Measurements from ENCODE around the gene GPS1. TPM values are rescaled to one million over a fixed set of nuclear protein-coding genes. Genes with fewer than 3 reads are reported as not detected.

GPS1 gene
- 67.1 and 86.6 TPM in 2 replicates for total RNA-seq

DNA sequence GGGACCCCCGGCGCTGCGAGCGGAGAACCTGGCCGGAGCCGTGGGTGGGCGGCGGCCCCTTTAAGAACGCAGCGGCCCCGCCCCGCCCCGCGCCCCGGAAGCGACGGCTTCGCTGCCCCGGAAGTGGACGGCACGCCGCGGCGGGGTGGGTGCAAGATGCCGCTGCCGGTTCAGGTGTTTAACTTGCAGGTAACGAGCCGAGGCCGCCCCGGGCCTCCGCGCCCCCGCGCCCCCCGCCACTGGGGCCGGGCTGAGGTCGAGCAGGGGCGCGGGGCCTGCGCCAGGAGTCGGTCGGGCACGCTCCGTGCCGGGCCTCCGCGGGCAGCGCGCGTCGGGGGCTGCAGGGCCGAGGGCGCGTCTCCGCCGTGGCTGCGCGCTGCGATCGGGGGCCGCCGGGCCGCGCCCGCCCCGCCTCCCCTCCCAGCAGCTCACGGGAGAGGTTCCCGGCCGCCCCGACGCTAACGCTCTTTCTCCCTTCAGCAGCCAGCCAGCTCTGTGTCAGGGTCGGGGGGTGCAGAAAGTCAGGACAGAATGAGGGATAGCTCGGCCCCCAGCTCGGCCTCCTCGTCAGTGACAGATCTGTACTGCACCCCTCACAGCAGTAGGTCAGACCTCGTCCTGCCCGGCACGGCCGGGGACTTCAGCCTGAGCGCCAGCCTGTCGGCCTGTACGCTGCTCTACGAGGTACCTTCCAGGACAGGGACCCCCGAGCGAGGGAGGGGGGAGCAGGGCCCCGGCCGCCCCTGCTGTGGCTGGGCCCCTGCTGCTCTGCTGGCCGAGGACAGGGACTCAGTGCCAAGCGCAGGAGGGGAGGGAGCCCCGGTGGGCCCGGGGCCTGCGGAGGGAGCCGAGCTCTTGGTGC is at the start of gene GPS1, which contains the start of gene RFNG:
GPS1 (plus strand) TSS at position 123 of the 862 bp plus-strand sequence; CDS start at position 157, 34 bp downstream.
RFNG (minus strand) TSS at position 36 of the 862 bp plus-strand sequence. CDS start 45 bp downstream, outside the sequence.
- DNase-seq (ENCODE audit: low read depth in 2 of 2), result peak in 1 of 2 donors; percentile 58

GRCh38 chr17:82003411-82004381 is 48.0 kb upstream of the GPS1 start:
- peak; percentile 30 to 89 for DNase-seq (ENCODE audit: low read depth in 2 of 2)

DNA sequence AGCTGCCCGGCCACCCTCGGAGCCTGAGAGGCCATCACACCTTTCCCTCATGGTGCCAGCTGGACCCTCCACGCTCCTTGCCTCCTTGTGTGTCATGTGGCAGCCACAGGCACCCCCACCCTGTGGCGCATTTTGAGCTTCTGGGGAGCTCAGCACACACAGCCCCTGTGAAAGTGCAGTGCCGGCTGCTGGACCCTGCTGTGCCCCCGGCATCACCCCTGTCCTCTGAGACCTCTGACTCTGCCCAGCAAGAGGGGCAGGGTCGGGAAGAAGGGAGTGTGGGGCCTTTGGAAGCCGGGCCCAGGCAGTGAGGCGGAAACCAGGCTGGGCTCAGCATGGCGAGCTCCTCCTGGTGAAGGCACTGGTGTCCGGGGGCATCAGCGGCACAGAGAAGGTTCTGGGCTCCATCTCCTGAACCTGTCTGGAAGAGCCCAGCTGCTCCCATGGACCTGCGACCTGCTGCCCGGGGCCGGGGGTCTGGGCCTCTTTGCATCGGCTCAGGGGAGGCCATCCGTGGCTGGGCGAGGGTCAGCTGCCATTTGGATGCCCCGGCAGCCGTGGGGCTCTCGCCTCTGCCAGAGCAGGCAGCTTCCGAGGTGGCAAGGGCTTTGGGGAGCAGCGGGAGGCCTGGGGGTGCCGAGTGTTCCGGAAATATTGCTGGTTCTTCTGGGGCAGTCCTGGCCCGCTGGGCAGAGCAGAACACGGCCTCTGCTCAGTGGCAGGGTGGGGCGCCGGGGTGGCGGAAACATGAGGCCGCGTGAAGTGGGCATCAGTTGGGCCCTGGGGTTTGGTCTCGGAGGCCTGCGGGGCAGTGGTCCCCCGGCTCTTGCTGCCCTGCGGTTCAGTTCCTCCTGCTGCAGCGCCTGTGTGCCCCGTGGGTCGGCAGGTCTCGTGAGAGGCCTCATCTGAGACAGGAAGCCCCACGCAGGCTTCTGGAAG is 46.9 kb upstream of the GPS1 start:
- no peak for DNase-seq (ENCODE audit: low read depth in 2 of 2)

- DNase-seq (ENCODE audit: low read depth in 2 of 2), result no peak
These were observed 45.9 kb upstream of the GPS1 start for GRCh38 chr17:82005701-82006348.

DNA sequence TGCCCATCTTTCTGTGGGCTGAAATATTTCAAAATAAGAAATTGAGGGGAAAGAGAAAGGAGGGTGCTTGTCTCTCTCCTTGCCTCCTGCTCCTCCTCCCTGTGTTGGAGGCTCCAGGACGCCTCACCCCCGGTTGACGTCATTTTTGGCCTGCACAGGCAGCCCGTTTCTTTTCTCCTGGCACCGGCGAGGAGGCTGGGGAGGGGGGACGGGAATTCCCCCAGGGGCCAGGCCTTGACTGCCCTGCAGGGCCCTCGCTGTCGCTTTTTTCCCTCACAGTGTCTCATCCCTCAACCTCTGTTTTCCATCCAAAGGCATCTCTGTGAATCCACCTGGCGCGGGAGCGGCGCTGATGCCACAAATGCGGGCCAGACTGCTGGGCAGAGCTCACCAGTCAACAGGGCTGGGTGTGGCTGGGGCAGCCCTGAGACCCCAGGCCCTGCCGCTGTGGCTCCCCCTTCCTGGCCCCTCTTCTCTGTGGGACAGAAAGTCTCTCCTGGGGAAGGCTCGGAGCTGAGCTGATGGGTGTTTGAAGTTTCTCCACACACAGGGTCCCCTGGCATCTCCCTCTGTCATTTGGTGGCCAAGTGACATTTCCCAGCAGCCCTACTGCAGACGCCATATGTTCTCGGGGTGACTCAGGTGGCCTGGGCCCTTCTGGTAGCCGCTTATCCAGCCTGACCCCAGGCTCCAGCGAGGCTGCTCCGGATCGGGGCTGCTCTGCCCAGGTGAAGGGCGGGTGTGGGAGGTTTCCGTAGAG is 45.0 kb upstream of the GPS1 start:
- no peak for DNase-seq (ENCODE audit: low read depth in 2 of 2)

DNA sequence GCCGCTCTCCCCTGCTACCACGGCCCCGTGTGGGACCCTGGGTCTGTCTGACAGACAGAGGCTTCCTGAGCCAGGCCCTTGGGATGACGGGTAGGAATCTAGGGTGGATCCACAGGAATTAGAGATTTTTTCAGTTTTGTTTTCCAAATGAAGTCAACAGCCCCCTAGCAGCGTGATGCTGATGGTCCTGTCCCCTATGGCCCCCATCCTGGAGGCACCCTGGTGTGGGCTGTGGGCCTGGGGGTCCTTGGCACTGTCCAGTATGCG is 44.5 kb upstream of the GPS1 start:
- no peak for DNase-seq (ENCODE audit: low read depth in 2 of 2)

DNA sequence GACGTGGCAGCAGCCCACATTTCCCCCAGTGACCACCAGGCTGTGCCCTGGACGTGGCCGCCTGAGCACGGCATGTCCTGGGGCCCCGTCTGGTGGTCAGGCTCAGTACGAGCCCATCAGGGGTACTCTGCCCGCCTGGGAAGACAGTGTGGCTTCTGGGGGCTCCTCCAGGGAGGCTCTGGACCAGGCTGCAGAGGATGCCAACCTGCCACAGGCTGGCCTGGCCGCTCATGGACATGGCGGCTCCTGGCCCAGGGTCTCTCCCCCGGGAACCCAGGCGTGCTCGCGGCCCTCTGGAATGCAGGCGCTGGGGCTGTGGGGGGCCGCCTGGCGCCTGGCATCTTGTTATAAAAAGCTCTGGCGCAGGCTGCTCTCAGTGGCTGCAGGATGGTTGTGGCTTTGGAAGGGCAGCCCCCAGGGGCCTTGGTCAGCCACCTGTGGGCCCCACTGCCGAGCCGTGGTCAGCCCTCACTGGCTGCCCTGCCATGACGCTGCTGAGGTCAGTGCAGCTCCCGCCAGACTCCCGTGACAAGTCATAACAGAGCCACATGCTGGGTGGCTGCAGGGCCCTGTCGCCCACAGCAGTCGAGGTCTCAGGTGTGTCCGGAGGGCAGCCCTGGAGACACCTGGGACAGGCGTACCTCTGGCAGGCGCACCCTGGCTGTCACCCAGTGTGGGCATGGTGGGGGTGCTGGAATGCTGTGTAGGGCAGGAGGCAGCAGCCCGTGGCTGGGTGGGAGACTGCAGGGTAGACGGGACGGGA is 44.0 kb upstream of the GPS1 start:
- DNase-seq (ENCODE audit: low read depth in 2 of 2), result no peak

GRCh38 chr17:82008258-82008940 is 43.3 kb upstream of the GPS1 start:
- no peak for DNase-seq (ENCODE audit: low read depth in 2 of 2)

DNA sequence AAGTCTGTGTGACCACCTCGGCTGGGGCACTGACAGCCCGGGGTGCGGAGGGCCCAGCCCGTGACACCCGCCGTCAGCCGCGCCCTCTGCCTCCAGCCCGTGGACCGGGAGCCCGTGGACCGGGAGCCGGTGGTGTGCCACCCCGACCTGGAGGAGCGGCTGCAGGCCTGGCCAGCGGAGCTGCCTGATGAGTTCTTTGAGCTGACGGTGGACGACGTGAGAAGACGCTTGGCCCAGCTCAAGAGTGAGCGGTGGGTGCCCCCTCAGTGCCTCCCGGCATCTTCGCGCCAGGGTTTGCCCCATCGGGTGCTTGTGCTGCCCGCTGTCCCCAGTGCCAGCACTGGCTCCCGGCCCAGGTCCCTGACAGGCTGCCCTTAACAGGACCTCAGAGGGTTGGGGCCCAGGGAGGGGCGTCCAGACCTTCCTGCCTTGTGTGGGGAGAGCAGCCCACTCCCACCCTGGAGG is 42.7 kb upstream of the GPS1 start:
- DNase-seq (ENCODE audit: low read depth in 2 of 2), result no peak

DNA sequence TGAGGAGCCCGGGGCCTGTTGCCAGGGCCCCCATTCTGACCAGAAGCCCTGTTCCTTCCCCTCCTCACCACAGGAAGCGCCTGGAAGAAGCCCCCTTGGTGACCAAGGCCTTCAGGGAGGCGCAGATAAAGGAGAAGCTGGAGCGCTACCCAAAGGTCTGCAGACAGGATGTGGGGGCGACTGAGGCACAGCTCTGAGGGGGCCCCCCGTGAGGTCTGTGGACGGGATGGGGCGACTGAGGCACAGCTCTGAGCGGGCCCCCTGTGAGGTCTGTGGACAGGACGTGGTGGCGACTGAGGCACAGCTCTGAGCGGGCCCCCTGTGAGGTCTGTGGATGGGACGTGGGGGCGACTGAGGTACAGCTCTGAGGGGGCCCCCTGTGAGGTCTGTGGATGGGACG is 42.3 kb upstream of the GPS1 start:
- no peak for DNase-seq (ENCODE audit: low read depth in 2 of 2)

GRCh38 chr17:82010575-82011525 is 40.8 kb upstream of the GPS1 start:
- no peak for DNase-seq (ENCODE audit: low read depth in 2 of 2)

DNA sequence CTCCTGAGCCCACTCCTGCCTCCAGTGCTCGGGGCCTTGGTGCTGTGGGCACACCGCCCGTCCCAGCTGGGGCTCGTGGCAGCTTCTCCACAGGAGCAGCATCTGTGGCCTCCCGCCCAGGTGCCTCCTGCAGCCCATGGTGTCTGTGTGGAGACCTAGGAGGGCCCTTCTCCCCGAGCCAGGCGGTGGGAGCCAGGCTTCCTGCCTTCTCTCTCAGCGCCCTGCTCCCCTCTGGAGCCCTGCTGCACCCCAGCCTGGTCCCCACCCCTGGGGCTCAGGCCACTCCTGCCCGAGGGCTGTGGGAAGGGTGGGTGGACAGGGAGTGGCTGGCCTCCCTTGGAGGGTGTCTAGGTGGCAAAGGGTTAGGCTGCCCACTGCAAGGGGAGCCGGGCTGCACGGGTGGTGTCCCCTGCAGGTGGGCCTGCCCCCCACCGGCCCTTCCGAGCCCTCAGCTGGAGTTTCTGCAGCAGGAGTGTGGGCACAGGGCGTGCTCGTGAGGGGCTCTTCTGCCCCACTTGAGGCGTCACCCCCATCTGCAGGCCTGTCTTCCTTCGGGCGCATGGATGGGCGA is 40.0 kb upstream of the GPS1 start:
- no peak for DNase-seq (ENCODE audit: low read depth in 2 of 2)

DNA sequence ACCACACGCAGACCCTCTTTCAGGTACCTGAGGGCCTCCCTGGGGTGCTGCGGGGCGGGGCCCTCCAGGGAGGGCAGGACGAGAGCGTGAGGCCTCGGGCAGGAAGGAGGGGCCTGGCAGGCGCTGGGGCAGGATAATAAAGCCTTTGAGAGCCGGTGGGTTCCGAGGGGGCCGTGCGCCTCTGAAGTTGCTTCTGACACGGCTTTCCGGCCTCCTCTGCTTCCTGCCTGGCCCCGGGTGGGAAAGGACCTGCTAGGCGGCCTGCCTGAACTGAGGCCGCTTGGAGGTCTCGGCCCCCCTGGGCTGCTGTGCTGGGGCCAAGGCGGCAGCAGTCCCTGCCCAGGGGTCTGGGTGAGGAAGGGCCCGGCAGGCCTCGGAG is 39.4 kb upstream of the GPS1 start:
- DNase-seq (ENCODE audit: low read depth in 2 of 2), result no peak

- no peak for DNase-seq (ENCODE audit: low read depth in 2 of 2)
These were observed 38.9 kb upstream of the GPS1 start for GRCh38 chr17:82012640-82013295.

DNA sequence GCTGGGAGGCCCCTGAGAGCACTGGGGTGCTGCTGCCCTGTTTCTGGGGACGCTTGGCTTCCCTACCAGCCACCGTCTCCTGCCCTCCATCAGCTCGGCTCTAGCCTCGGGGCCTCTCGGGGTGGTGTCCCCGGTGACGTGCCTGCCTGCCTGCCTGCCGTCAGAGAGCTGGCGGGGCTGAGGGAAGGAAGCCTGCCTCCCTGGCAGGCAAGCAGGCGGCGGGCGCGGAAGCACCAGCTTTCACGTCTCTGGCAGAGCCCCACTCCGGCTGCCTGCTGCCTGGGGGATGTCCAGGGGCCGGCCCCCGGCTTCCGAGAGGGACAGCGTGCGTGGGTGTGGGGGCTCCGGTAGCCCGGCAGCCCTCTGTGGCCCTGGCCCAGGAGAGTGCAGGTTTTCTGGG is 38.4 kb upstream of the GPS1 start:
- DNase-seq (ENCODE audit: low read depth in 2 of 2), result no peak

DNA sequence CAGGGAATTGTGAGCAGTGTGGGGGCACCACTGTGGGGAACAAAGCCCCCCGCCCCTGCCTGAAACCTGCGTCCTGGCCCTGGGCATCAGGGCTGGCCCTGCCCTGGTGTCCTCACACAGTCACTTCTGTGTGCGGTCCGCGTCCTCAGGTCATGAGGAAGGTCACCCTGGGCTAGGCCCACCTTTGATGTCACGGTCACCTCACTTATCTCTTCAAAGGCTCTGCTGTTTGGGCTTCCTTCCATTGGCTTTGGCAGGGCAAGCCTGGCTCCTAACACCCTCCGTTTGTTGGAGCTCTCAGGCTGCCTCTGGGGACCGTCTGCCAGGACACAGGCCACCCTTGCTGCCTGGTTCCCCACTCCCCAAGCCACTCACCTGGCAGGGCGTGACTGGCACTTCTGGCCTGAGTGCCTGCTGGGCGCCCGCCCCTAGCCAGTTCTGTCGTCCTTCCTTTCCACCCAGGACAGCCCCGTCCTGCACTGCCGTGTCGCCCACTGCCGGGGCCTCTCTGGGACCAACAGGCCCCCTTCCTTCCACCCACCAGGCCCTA is 37.9 kb upstream of the GPS1 start:
- DNase-seq (ENCODE audit: low read depth in 2 of 2), result no peak

Data from dermis microvascular lymphatic vessel endothelial cell (primary cell).